IMR-90 (cell line): Measurements from ENCODE around the gene GMPPA. TPM values are rescaled to one million over a fixed set of nuclear protein-coding genes. Genes with fewer than 3 reads are reported as not detected.

Source experiments
- ATAC-seq: fragments of 200-7000 bp; cut with Tn5 transposase; 2 replicates; pipeline ENCODE4 v1.9.1; 2020; ENCODE audit warnings: low read depth, mild to moderate bottlenecking, moderate library complexity
- BruUV-seq: library from RNA; stranded (reverse); fragments of 400-500 nt; replicated peaks from 2 replicates; lab custom pipeline; 2021; lab: Mats Ljungman, UMichigan
- CTCF ChIA-PET: fragments of 300-600 bp; formaldehyde crosslinking; extraction: SDS; loops from one replicate; lab custom pipeline; 2021; ENCODE audit warnings: antibody characterized with exemption; lab: Yijun Ruan, JAX
- POLR2A ChIA-PET: fragments of 300-600 bp; sonication (Branson Sonifier 250); formaldehyde crosslinking; loops from one replicate; lab custom pipeline; 2022; ENCODE audit warnings: antibody characterized with exemption; ENCODE audit not compliant: unreplicated experiment; lab: Charles Lee
- DNase-seq: peaks from one replicate; pipeline ENCODE4 v3.0.0; 2013
- H2AFZ ChIP-seq: replicated peaks from 2 replicates; pipeline ENCODE3; 2013; ENCODE audit warnings: low read length, mild to moderate bottlenecking; ENCODE audit not compliant: poor library complexity
- H2AK5ac ChIP-seq: 2 replicates; pipeline ENCODE4 v1.6.1; 2013; ENCODE audit warnings: low read depth, low read length, inconsistent platforms
- H2AK9ac ChIP-seq: replicated peaks from 2 replicates; pipeline ENCODE3; 2013; ENCODE audit warnings: mild to moderate bottlenecking, low read depth, low read length, moderate library complexity; ENCODE audit not compliant: poor library complexity
- H2BK120ac ChIP-seq: 2 replicates; pipeline ENCODE4 v1.6.1; 2013; ENCODE audit warnings: low read depth, low read length, inconsistent platforms
- H2BK15ac ChIP-seq: 3 replicates; pipeline ENCODE4 v1.6.1; 2013; ENCODE audit warnings: low read depth, low read length, inconsistent platforms
- H2BK20ac ChIP-seq: 2 replicates; pipeline ENCODE4 v1.6.1; 2013; ENCODE audit warnings: low read depth, mild to moderate bottlenecking, inconsistent platforms, low read length, moderate library complexity
- H2BK5ac ChIP-seq: 2 replicates; pipeline ENCODE4 v1.6.1; 2013; ENCODE audit warnings: mild to moderate bottlenecking, low read depth, low read length, inconsistent platforms; ENCODE audit not compliant: poor library complexity, severe bottlenecking
- H3K14ac ChIP-seq: replicated peaks from 2 replicates; pipeline ENCODE4 v1.6.1; 2013; ENCODE audit warnings: low read depth, low read length, inconsistent platforms
- H3K18ac ChIP-seq: 2 replicates; pipeline ENCODE4 v1.6.1; 2013; ENCODE audit warnings: low read depth, low read length, control low read depth
- H3K23ac ChIP-seq: 2 replicates; pipeline ENCODE4 v1.6.1; 2013; ENCODE audit warnings: low read depth, low read length, inconsistent platforms
- H3K27ac ChIP-seq: 2 replicates; pipeline ENCODE4 v1.5.1; 2013; ENCODE audit warnings: mild to moderate bottlenecking, control low read depth, low read length; ENCODE audit not compliant: insufficient read depth
- H3K27me3 ChIP-seq: 2 replicates; pipeline ENCODE4 v1.6.1; 2013; ENCODE audit warnings: low read length; ENCODE audit not compliant: control insufficient read depth, insufficient read depth
- H3K36me3 ChIP-seq: 2 replicates; pipeline ENCODE4 v1.6.1; 2013; ENCODE audit warnings: low read length, mixed read lengths; ENCODE audit not compliant: control insufficient read depth, insufficient read depth
- H3K4ac ChIP-seq: 2 replicates; pipeline ENCODE4 v1.6.1; 2013; ENCODE audit warnings: low read depth, low read length, inconsistent platforms
- H3K4me1 ChIP-seq: 2 replicates; pipeline ENCODE4 v1.6.1; 2013; ENCODE audit warnings: low read length, mixed read lengths; ENCODE audit not compliant: control insufficient read depth, insufficient read depth
- H3K4me2 ChIP-seq: 2 replicates; pipeline ENCODE4 v1.6.1; 2013; ENCODE audit warnings: low read depth, mild to moderate bottlenecking, control low read depth, low read length, moderate library complexity
- H3K4me3 ChIP-seq: 2 replicates; pipeline ENCODE4 v1.5.1; 2013; ENCODE audit warnings: low read depth, mild to moderate bottlenecking, control low read depth, low read length, moderate library complexity; ENCODE audit not compliant: insufficient read depth
- H3K56ac ChIP-seq: 2 replicates; pipeline ENCODE4 v1.6.1; 2013; ENCODE audit warnings: low read length, inconsistent platforms; ENCODE audit not compliant: insufficient read depth; ENCODE audit errors: extremely low read depth
- H3K79me1 ChIP-seq, 2 experiments: 2 replicates each; pipeline ENCODE4 v1.6.1; 2013; ENCODE audit warnings: low read length in 2 of 2, inconsistent platforms in 1 of 2, low read depth in 1 of 2
- H3K9ac ChIP-seq: 2 replicates; pipeline ENCODE4 v1.6.1; 2013; ENCODE audit warnings: low read depth, low read length, control low read depth
- H3K9me1 ChIP-seq: 2 replicates; pipeline ENCODE4 v1.6.1; 2013; ENCODE audit warnings: low read length, inconsistent platforms; ENCODE audit not compliant: insufficient read depth
- H3K9me3 ChIP-seq: 2 replicates; pipeline ENCODE4 v1.6.1; 2013; ENCODE audit warnings: low read length; ENCODE audit not compliant: control insufficient read depth, insufficient read depth
- H4K20me1 ChIP-seq: 2 replicates; pipeline ENCODE4 v1.6.1; 2013; ENCODE audit warnings: low read length, inconsistent platforms; ENCODE audit not compliant: insufficient read depth
- H4K5ac ChIP-seq: 2 replicates; pipeline ENCODE4 v1.6.1; 2013; ENCODE audit warnings: mild to moderate bottlenecking, low read depth, low read length, control low read depth
- H4K8ac ChIP-seq, 2 experiments: 2 replicates each; pipeline ENCODE4 v1.6.1; 2013; ENCODE audit warnings: low read depth in 2 of 2, low read length in 2 of 2, control low read depth in 1 of 2, inconsistent platforms in 1 of 2
- H4K91ac ChIP-seq: 2 replicates; pipeline ENCODE4 v1.6.1; 2013; ENCODE audit warnings: low read depth, low read length, inconsistent platforms; ENCODE audit not compliant: insufficient read depth
- BHLHE40 ChIP-seq: fragments of 150-350 bp; IDR thresholded peaks from 2 replicates; pipeline ENCODE4 v1.6.1; 2016; ENCODE audit warnings: mild to moderate bottlenecking, low read depth, low read length
- CEBPB ChIP-seq: IDR thresholded peaks from 2 replicates; pipeline ENCODE4 v1.6.1; 2012; ENCODE audit warnings: low read depth, low read length, improper control_type of control experiment
- CHD1 ChIP-seq: IDR thresholded peaks from 2 replicates; pipeline ENCODE4 v1.6.1; 2012; ENCODE audit warnings: low read depth, low read length, improper control_type of control experiment
- CTCF ChIP-seq: conservative IDR thresholded peaks from 2 replicates; pipeline ENCODE4 v1.5.1; 2012; ENCODE audit warnings: mild to moderate bottlenecking, low read depth, low read length, improper control_type of control experiment
- ELK1 ChIP-seq: fragments of 150-350 bp; IDR thresholded peaks from 2 replicates; pipeline ENCODE4 v1.6.1; 2016; ENCODE audit warnings: low read depth, mild to moderate bottlenecking, low read length, moderate library complexity, borderline replicate concordance
- FOS ChIP-seq: fragments of 150-350 bp; IDR thresholded peaks from 2 replicates; pipeline ENCODE4 v1.6.1; 2016; ENCODE audit warnings: low read depth, low read length
- MAFK ChIP-seq: IDR thresholded peaks from 2 replicates; pipeline ENCODE4 v1.6.1; 2012; ENCODE audit warnings: low read depth, low read length, improper control_type of control experiment
- MAZ ChIP-seq: IDR thresholded peaks from 2 replicates; pipeline ENCODE4 v1.6.1; 2012; ENCODE audit warnings: low read depth, mild to moderate bottlenecking, low read length, improper control_type of control experiment, moderate library complexity, borderline replicate concordance
- MXI1 ChIP-seq: IDR thresholded peaks from 2 replicates; pipeline ENCODE4 v1.6.1; 2012; ENCODE audit warnings: low read depth, mild to moderate bottlenecking, low read length, moderate library complexity, borderline replicate concordance
- NFE2L2 ChIP-seq: fragments of 150-350 bp; IDR thresholded peaks from 2 replicates; pipeline ENCODE4 v1.6.1; 2016; ENCODE audit warnings: low read depth, mild to moderate bottlenecking, low read length
- POLR2A ChIP-seq: IDR thresholded peaks from 2 replicates; pipeline ENCODE4 v1.6.1; 2012; ENCODE audit warnings: mild to moderate bottlenecking, low read depth, low read length
- RAD21 ChIP-seq: IDR thresholded peaks from 2 replicates; pipeline ENCODE4 v1.6.1; 2012; ENCODE audit warnings: low read length, improper control_type of control experiment
- RCOR1 ChIP-seq: IDR thresholded peaks from 2 replicates; pipeline ENCODE4 v1.6.1; 2012; ENCODE audit warnings: mild to moderate bottlenecking, low read length, improper control_type of control experiment; ENCODE audit not compliant: insufficient replicate concordance
- RFX5 ChIP-seq: IDR thresholded peaks from 2 replicates; pipeline ENCODE4 v1.8.0; 2012; ENCODE audit warnings: low read depth, mild to moderate bottlenecking, low read length, moderate library complexity
- SMC3 ChIP-seq: fragments of 150-350 bp; IDR thresholded peaks from 2 replicates; pipeline ENCODE4 v1.6.1; 2016; ENCODE audit warnings: low read depth, mild to moderate bottlenecking, antibody characterized with exemption, low read length, moderate library complexity
- USF2 ChIP-seq: fragments of 150-350 bp; IDR thresholded peaks from 2 replicates; pipeline ENCODE4 v1.6.1; 2017; ENCODE audit warnings: mild to moderate bottlenecking, antibody characterized with exemption, low read length, low read depth
- WGBS, 2 experiments: methylation state at CpG; one replicate each; pipeline versions ENCODE4 v1.1.5 to v1.1.7; 2013; ENCODE audit warnings: missing lambda C conversion rate in 2 of 2; ENCODE audit not compliant: insufficient read length in 1 of 2; ENCODE audit errors: extremely low coverage in 2 of 2; 5-methylcytosine and 5-hydroxymethylcytosine counted together
- dilution Hi-C: fragments of 300-500 bp; cut with HindIII; formaldehyde crosslinking; loops from one replicate; pipeline ENCODE4 v1.14.3; 2018; ENCODE audit warnings: low sequenced_read_pairs; ENCODE audit not compliant: unreplicated experiment
- in situ Hi-C: fragments of 300-500 bp; cut with MboI; formaldehyde crosslinking; loops from 3 replicates; pipeline ENCODE4 v1.14.3; 2019; ENCODE audit warnings: low sequenced_read_pairs, inconsistent platforms, mixed read lengths
- intact Hi-C: fragments of 100-400 bp; cut with micrococcal nuclease; formaldehyde crosslinking; loops from 2 replicates; pipeline ENCODE4 v1.10.0; 2022
- polyA plus RNA-seq, 3 experiments: library from polyadenylated mRNA; depleted of rRNA; stranded (reverse); fragments of >200 nt; gene quantifications; 2 replicates each; pipeline ENCODE4 v1.2.3, GENCODE V29; 2012; ENCODE audit warnings: low replicate concordance in 1 of 3
- total RNA-seq: library from RNA; depleted of rRNA; stranded (reverse); fragments of >200 nt; gene quantifications from 2 replicates; pipeline ENCODE4 v1.2.3, GENCODE V29; 2012

The GMPPA gene
- total and polyA plus RNA-seq, 2 of the 4 experiments (the other 2 are of a cell fraction), result 103 to 134 TPM

GRCh38 chr2:219545295-219545942, 46.7 kb downstream of the GMPPA start:
- Histone ChIP-seq H2BK5ac (no peak overlapping the region), H2BK120ac (no peak overlapping the region), H3K27ac (no peak overlapping the region), H3K23ac (no peak overlapping the region), H2BK15ac (no peak overlapping the region), H3K9ac (no peak overlapping the region), H3K56ac (no peak overlapping the region), H3K9me3 (no peaks in the 10 kb centered on the region), H3K27me3 (no peaks in the 10 kb centered on the region), H3K4me1 (peaks cover 9% of the 10 kb centered on the region), H3K14ac (no peak overlapping the region), H2BK20ac (no peak overlapping the region), H3K9me1 (peaks cover 2% of the 10 kb centered on the region; the same call in 1 of the 2 replicates), H4K20me1 (peaks cover 24% of the 10 kb centered on the region), H4K8ac (no peak overlapping the region), H2AK5ac (no peak overlapping the region), H3K36me3 (peaks cover 12% of the 10 kb centered on the region), H3K18ac (no peak overlapping the region), H3K4ac (no peak overlapping the region), H2AFZ (no peak overlapping the region), H3K79me1 (peaks cover 6 to 22% of the 10 kb centered on the region in 2 experiments; a peak in 3 of 4 replicates), H4K5ac (no peak overlapping the region), H4K91ac (no peak overlapping the region), H3K4me2 (no peak overlapping the region), H2AK9ac (no peak overlapping the region), H3K4me3 (no peak overlapping the region)
- TF ChIP-seq CTCF (no peak), POLR2A (no peak), MAZ (no peak), MAFK (no peak), RFX5 (no peak), FOS (no peak), USF2 (no peak), BHLHE40 (no peak), ELK1 (no peak), CHD1 (no peak), MXI1 (no peak), RAD21 (no peak), NFE2L2 (no peak), SMC3 (no peak), RCOR1 (no peak), CEBPB (no peak)
- dilution Hi-C loops (no loop called here), intact Hi-C loops (no loop called here), in situ Hi-C loops (no loop called here)
- BruUV-seq, result no TSS peak
- POLR2A ChIA-PET, result no interaction called here
- CTCF ChIA-PET, result no interaction called here
- DNase-seq (no peak), ATAC-seq (no peak)
- WGBS, 2 experiments, result no CpG with 5 or more reads among the region's 3 CpGs
